Measurements from ENCODE around the gene PTGES.

PTGES gene

GRCh38 chr9:129696944-129697655 is 55.7 kb downstream of the PTGES start:
- DNase-seq (ENCODE audit: extremely low read depth in 1 of 2, low read depth in 1 of 2): no peak

GRCh38 chr9:129695870-129696269 is 57.0 kb downstream of the PTGES start:
- no peak for DNase-seq (ENCODE audit: extremely low read depth in 1 of 2, low read depth in 1 of 2)

- DNase-seq (ENCODE audit: extremely low read depth in 1 of 2, low read depth in 1 of 2): no peak
These were observed 58.6 kb downstream of the PTGES start for GRCh38 chr9:129694243-129694646.

- no peak for DNase-seq (ENCODE audit: extremely low read depth in 1 of 2, low read depth in 1 of 2)
These were observed 59.1 kb downstream of the PTGES start for GRCh38 chr9:129693741-129694140.

- DNase-seq (ENCODE audit: extremely low read depth in 1 of 2, low read depth in 1 of 2): no peak
These were observed 60.3 kb downstream of the PTGES start for GRCh38 chr9:129692534-129692933.
